C4-2B (cell line): ENCODE data around the gene NLRP1.

Experiments used
- H3K27ac ChIP-seq: fragments of 450-650 bp; 2 replicates; pipeline ENCODE4 v1.5.1; 2017
- ZFX ChIP-seq: fragments of 450-650 bp; IDR thresholded peaks from 2 replicates; pipeline ENCODE4 v1.6.1; 2017
- TF ChIP-seq, protein P1 (sequence below): fragments of 450-650 bp; conservative IDR thresholded peaks from 2 replicates; pipeline ENCODE4 v1.5.1; 2017; ENCODE audit warnings: mild to moderate bottlenecking

The NLRP1 gene

DNA sequence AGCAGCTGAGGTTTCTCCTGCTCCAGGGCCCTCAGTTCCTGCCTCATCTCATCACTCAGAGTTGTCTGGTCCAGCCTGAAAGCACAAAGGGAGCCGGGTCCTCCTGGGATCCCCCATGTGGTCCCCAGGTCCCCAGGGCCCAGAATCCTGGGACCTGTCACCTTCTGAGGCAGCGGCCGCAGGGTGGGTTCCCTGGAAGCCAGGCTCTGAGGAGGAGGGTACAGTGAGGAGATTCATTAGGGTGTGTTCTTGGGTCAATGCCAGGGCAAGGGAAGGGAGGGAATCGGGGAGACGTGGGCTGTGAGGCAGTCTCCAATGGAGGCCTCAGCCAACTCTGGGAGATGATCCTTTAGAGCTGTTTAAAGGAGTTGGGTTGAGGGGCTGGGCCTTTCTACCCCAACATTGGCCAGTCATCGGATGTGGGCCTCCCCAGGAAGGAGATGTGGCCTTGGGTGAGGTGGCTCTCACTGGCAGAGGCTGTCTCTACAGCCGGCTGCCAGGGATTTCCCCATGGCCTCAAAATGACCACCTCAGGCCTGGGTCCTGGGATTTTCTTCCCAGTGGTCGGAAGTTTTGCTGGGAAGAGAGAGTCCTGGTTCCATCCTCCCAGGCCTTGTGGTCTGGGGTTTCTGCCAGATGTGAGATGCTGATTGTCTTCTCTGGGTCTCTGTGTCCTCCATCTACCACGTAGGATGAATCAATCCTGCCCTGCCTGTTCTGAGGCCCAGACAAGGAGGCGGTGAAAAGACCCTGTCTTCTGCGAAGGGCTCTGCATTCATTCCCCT is 47.3 kb downstream of the NLRP1 start:
- TF ChIP-seq, protein P1, sequence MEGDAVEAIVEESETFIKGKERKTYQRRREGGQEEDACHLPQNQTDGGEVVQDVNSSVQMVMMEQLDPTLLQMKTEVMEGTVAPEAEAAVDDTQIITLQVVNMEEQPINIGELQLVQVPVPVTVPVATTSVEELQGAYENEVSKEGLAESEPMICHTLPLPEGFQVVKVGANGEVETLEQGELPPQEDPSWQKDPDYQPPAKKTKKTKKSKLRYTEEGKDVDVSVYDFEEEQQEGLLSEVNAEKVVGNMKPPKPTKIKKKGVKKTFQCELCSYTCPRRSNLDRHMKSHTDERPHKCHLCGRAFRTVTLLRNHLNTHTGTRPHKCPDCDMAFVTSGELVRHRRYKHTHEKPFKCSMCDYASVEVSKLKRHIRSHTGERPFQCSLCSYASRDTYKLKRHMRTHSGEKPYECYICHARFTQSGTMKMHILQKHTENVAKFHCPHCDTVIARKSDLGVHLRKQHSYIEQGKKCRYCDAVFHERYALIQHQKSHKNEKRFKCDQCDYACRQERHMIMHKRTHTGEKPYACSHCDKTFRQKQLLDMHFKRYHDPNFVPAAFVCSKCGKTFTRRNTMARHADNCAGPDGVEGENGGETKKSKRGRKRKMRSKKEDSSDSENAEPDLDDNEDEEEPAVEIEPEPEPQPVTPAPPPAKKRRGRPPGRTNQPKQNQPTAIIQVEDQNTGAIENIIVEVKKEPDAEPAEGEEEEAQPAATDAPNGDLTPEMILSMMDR, result no peak
- H3K27ac ChIP-seq, result no peak overlapping the region

DNA sequence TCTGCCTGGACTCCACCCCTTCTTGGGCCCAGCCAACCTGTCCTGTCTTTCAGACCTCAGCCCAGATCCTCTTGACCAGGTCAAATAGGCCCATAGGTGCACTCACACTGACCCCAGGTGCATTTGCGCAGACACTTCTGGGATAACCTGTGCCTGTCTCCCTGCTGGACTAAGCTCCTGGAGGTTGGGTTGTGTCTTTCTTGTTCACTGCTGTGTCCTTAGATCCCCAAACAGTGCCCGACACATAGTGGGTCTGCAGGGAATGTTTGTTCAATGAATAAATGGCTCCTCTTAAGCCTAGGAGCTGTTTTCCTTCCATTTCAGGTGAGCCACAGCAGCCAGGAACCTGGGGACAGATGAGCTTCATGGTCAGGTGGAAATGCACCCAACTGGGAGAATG is 48.9 kb downstream of the NLRP1 start:
- H3K27ac ChIP-seq, result no peak overlapping the region
- no peak for TF ChIP-seq ZFX
- TF ChIP-seq, protein P1, result no peak

DNA sequence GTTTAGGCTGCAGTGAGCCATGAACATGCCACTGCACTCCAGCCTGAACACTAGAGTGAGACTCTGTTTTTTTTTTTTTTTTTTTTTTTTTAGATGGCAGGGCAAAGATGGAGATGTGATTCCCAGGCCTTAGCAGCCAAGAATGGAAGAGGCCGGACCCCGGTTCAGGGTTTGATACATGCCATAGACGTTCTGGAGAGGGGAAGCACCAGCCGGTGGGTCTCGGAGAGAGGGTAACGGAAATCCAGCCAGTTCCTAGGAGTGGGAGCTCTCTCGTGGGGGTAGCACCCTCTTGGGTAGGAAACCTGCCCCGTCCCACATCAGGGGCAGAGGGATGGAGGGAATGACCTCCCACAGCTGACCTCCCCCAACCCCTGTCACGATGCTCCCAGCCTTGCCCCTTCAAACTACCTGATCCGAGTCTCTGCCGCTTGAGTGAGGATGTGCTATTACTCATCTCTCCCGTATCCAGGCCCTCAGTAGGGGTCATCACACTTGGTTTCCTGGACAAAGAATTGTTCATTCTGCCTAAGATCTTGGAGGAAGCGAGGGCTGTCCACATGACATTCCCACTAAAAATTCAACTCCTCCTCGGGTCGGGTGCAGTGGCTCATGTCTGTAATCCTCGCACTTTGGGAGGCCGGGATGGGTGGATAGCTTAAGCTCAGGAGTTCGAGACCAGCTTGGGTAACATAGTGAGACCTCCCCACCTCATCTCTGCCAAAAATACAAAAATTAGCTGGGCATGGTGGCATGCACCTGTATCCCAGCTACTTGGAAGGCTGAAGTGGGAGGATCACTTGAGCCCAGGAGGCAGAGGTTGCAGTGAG is 50.6 kb downstream of the NLRP1 start:
- no peak overlapping the region for H3K27ac ChIP-seq
- TF ChIP-seq, protein P1, result no peak
- no peak for TF ChIP-seq ZFX

DNA sequence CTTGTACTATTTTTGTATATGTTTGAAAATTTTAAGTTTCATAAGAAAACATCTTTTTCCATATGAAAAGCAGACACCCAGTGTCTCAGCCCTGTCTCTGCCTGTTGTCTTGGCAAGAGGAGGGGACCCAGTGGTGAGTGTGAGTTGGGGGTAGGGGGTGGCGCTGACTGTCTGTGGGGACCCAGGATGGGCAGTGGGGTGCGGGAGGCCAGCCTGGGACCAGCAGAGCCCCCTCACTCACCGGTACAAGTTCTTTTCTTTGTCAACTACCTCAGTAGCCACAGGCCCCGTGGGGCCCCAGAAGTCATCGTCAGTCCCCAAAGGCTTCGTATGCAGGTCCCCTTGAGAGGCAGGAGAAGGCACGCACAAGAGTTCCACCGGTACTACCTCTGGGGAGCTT is 51.7 kb downstream of the NLRP1 start:
- no peak overlapping the region for H3K27ac ChIP-seq
- TF ChIP-seq ZFX, result no peak
- TF ChIP-seq, protein P1, result no peak

DNA sequence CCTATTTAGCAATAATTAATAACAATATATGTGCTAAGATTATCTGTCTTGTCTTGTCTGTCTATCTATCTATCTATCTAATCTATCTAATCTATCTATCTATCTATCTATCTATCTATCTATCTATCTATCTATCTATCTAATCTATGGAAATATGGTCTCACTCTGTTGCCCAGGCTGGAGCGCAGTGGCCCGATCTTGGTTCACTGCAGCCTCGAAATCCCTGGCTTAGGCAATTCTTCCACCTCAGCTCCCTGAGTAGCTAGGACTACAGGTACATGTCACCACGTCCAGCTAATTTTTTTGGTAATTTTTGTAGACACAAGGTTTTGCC is 53.3 kb downstream of the NLRP1 start:
- TF ChIP-seq, protein P1, result no peak
- TF ChIP-seq ZFX, result no peak
- H3K27ac ChIP-seq, result no peak overlapping the region

DNA sequence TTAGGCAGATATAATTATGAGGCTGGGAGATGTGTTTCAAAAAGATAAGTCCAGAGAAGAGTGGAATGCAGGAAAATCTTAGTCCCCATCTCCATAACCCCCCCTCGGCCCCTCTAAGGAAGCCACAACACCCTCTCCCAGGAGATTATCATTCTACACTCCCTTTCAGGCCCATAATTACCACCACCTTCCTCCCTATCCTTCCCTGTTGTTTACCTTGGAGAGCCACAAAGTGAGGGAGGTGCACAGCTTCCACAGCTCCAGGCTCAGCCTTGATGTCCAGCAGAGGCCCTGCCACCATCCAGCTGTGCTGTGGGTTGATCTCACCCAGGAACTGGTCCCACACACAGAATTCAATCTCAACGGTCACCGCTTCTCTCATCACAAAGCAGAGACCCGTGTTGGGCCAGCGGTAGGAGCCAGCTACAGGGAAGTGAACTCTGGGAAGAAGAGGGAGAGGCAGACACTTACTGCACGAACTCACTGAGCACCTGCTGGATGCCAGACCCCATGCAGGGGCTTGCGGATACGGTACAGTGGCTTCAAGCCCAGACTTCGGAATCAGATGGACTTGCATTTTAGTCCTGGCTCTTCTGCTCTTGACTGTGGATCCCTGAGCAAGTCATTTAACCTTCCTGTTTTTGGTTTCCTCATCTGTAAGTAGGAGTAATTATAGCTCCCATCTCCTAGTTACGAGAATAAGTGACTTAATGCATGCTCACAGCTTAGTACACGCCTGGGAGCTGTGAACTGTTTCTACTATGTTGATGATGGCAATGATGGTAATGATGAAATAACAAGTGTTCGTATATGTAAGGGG is 53.8 kb downstream of the NLRP1 start:
- no peak for TF ChIP-seq ZFX
- TF ChIP-seq, protein P1, result no peak
- no peak overlapping the region for H3K27ac ChIP-seq
